ENCODE measurements around the gene KCNJ6.
A peak's percentile ranks its signal among the peaks of the same experiment; 100 is the strongest.

Gene KCNJ6

GRCh38 chr21:37862536-37862935 is 53.7 kb downstream of the KCNJ6 start:
- DNase-seq: peak; percentile 0

DNA sequence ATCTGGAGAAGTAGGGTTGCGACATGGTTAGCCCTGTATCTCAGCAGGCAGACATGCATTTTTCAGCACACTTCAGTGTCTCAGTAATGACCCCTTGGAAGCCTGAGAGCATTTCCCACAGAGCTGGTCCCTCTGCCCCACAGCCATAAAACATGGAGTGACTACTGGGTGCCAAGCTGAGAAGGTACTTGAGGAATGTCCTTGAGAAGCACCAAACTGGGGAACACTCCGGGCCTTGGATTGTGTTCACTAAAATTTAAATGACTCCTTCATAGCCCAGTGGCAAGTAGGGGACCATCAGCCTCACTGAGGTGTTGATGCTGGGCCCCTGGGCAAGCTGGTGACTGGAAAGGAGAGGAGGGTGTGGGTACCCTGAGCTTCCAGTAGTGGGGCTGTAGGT is 54.7 kb downstream of the KCNJ6 start:
- no peak for DNase-seq

DNA sequence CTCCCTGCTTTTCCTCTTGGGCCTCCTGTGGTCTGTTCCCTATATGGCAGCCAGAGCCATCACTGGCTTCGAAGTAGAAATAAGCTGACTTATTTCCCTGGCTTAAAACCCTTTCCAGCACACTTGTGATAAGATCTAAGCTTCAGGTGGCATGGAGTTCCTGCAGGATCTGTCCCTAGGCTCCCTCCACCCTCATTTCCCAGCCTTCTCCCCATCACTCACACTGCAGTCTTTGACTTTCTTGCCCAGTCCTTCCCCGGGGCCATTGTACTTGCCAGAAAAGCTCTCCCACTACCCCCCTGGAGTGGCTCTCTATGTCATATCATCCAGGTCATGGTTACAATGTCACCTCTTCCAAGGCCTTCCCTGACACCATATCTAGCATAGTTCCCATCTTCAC is 55.8 kb downstream of the KCNJ6 start:
- DNase-seq: no peak

GRCh38 chr21:37855647-37856625 is 60.3 kb downstream of the KCNJ6 start:
- no peak for DNase-seq

DNA sequence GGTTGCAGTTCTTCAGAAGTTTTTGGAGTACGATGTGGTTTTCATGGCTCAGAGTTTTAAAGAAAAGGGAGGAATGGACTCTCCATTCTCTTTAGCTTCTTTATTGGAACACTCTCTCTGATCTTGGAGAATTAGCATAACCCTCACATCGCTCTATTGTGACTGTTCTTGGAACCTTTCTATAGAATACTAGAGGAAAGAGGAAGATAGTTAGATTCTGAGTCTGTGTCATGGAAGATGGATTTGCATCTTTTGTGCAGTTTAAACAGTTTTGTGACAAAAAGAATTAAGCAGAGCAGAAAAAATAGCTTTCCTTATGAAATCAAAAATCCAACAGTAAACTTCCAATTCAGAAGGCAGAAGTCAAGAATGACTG is 61.0 kb downstream of the KCNJ6 start:
- no peak for DNase-seq

DNA sequence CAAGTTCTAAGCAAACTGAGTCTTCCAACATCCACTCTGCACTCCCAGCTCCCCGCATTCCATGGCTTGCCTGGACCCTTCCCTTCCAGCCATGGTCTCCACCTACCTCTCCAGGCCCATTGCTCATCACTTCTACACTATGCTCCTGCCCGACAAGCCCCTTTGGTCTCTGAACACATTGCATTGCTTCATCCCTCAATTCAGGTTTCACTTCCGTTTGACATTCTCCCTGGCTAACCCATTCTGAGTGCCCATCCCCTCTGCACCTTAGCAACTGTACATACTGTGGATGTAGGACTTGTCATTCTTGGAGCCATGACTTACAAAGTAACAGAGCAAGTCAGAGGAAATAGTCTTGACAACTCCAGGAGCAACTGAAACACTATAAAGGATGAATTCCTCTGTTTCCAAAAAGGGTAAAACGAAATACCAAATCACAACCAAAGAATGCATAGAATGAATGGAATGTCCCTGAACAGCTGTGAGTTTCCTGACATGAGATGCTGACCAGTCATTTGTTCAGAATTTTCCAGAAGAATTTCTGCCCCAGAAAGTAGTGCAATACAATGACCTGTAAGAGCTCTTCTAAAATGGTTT is 66.7 kb downstream of the KCNJ6 start:
- no peak for DNase-seq

- no peak for DNase-seq
Measured at GRCh38 chr21:37848721-37849490, 67.4 kb downstream of the KCNJ6 start.

DNA sequence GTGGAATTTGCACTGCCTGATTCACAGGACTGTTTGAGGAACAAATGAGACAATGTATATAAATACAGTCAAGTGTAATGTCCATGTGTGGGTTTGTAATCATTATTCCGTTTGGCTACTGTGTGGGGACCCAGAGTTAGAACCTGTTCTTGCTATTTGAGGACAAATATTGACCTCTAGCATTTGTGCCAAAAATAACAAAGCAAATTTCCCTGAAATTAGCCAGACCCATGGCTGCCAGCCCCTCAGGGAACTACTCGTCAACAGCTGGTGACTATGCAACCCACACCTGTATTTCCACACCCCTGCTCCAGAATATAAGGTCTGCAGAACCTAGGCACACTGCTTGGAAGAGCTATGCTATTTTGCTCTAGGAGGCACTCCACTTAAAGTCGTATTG is 70.7 kb downstream of the KCNJ6 start:
- no peak for DNase-seq

GRCh38 chr21:37843191-37843590 is 73.1 kb downstream of the KCNJ6 start:
- no peak for DNase-seq

- no peak for DNase-seq
Measured at GRCh38 chr21:37842163-37842919, 73.9 kb downstream of the KCNJ6 start.

DNA sequence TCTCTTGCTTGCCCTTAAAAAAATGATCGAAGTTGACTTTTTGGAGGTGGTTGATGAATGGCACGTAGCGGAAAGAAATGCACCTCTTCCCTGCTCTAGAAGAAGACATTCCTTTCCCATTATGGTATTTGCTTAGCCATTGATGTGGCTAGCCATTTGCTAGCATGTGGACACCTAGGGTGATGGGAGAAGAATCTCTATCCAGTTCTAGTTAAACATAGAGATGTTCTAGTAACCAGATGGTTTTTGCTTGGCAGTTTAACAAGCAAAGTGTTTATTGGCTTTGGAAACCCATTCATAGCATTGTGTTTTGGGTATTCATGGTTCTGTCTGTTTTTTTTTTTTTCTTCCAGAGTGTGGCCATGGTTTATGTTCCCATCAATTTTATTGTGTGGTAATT is 78.9 kb downstream of the KCNJ6 start:
- DNase-seq: no peak

GRCh38 chr21:37835481-37835880 is 80.8 kb downstream of the KCNJ6 start:
- no peak for DNase-seq

GRCh38 chr21:37833301-37833700 is 83.0 kb downstream of the KCNJ6 start:
- no peak for DNase-seq

GRCh38 chr21:37829447-37829846 is 86.8 kb downstream of the KCNJ6 start:
- no peak for DNase-seq

- no peak for DNase-seq
Measured at GRCh38 chr21:37828991-37829390, 87.3 kb downstream of the KCNJ6 start.

DNA sequence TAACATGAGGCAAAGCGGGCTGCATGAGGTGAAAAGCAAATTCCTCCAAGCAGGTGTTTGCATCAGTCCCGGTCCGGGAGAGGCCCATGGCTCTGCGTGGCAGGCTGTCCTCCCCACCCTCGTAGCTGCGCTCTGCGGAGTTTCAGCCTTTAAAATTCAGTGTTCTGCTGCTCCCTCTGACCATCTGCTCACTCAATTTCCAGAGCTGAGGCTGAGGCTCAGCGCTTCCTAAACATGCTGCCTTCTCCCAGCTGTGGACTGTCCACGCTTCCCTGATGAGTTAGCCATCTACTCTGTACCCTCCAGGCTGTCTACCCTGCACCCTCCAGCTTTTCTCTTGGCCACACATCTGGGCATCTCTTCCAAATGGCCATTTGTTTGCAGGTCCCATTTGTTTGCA is 87.7 kb downstream of the KCNJ6 start:
- no peak for DNase-seq

DNA sequence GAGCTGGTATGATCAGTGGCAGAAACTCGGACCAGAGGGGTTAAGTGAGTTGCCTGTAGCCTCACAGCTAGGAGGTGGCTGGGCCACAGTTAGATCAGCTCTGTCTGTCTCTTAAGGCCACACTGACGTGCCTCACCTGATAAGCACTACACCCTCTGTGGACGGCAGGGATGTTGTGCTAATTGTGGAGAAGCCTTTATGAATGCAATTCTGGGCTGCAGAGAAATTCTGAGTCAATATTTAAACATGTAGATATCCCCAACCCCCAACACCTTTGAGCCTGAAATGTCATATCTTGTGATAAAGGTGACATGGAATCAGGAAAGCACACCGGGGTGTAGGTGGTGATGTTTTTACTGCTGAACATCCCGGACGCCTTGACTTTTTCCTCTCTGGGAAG is 88.3 kb downstream of the KCNJ6 start:
- DNase-seq: no peak

GRCh38 chr21:37821786-37822450 is 94.3 kb downstream of the KCNJ6 start:
- no peak for DNase-seq

GRCh38 chr21:37821092-37821491 is 95.2 kb downstream of the KCNJ6 start:
- DNase-seq: no peak

GRCh38 chr21:37819372-37819771 is 96.9 kb downstream of the KCNJ6 start:
- no peak for DNase-seq

- DNase-seq: no peak
Measured at GRCh38 chr21:37817242-37817641, 99.0 kb downstream of the KCNJ6 start.

- DNase-seq: no peak
Measured at GRCh38 chr21:37815893-37816292, 100.4 kb downstream of the KCNJ6 start.

All from NCI-H146 (cell line).